Measurements from ENCODE around the gene FAM174B. TPM values are rescaled to one million over a fixed set of nuclear protein-coding genes. Genes with fewer than 3 reads are reported as not detected.

Gene FAM174B
- total RNA-seq, 2 donors from 2014 or later = 5.7 to 7.0 TPM

GRCh38 chr15:92578096-92578835 is 77.3 kb downstream of the FAM174B start:
- no peak for ATAC-seq (replicated peaks)
- no peak overlapping the region for H3K4me3 Mint-ChIP-seq

GRCh38 chr15:92576597-92577200 is 78.9 kb downstream of the FAM174B start:
- Mint-ChIP-seq H3K4me3 (no peak overlapping the region), H3K27ac (no peak overlapping the region), H3K9me3 (no peaks in the 10 kb centered on the region), H3K4me1 (no peaks in the 10 kb centered on the region), H3K36me3 (ENCODE audit: low read depth) (no peaks in the 10 kb centered on the region), H3K27me3 (peaks cover 23% of the 10 kb centered on the region)
- no peak for ATAC-seq (replicated peaks)

More at GRCh38 chr15:92578096-92578835, 77.3 kb downstream of the FAM174B start:
- Mint-ChIP-seq H3K9me3 (no peaks in the 10 kb centered on the region), H3K27ac (no peak overlapping the region), H3K27me3 (peaks cover 24% of the 10 kb centered on the region), H3K4me1 (no peaks in the 10 kb centered on the region), H3K36me3 (ENCODE audit: low read depth) (no peaks in the 10 kb centered on the region)

GRCh38 chr15:92574566-92574965 is 81.0 kb downstream of the FAM174B start:
- Mint-ChIP-seq H3K27ac (no peak overlapping the region), H3K4me1 (no peaks in the 10 kb centered on the region), H3K36me3 (ENCODE audit: low read depth) (no peaks in the 10 kb centered on the region), H3K9me3 (no peaks in the 10 kb centered on the region), H3K4me3 (no peak overlapping the region), H3K27me3 (peaks cover 32% of the 10 kb centered on the region)
- ATAC-seq (replicated peaks) = no peak

- ATAC-seq (replicated peaks) = no peak
- no peaks in the 10 kb centered on the region for H3K36me3 Mint-ChIP-seq (ENCODE audit: low read depth)
- no peak overlapping the region for H3K27ac Mint-ChIP-seq
- H3K27me3 Mint-ChIP-seq = peaks cover 30% of the 10 kb centered on the region
- H3K4me3 Mint-ChIP-seq = no peak overlapping the region
- H3K9me3 Mint-ChIP-seq = no peaks in the 10 kb centered on the region
- no peaks in the 10 kb centered on the region for H3K4me1 Mint-ChIP-seq
Measured at GRCh38 chr15:92574161-92574560, 81.4 kb downstream of the FAM174B start.

- Mint-ChIP-seq H3K4me3 (no peak overlapping the region), H3K27ac (no peak overlapping the region)
Measured at GRCh38 chr15:92571824-92572223, 83.8 kb downstream of the FAM174B start.

GRCh38 chr15:92570391-92570790 is 85.2 kb downstream of the FAM174B start:
- H3K27ac Mint-ChIP-seq = no peak overlapping the region
- H3K27me3 Mint-ChIP-seq = peaks cover 29% of the 10 kb centered on the region
- peaks cover 3% of the 10 kb centered on the region for H3K9me3 Mint-ChIP-seq
- H3K4me1 Mint-ChIP-seq = no peaks in the 10 kb centered on the region
- no peak overlapping the region for H3K4me3 Mint-ChIP-seq
- ATAC-seq (replicated peaks) = no peak
- no peaks in the 10 kb centered on the region for H3K36me3 Mint-ChIP-seq (ENCODE audit: low read depth)

More at GRCh38 chr15:92571824-92572223, 83.8 kb downstream of the FAM174B start:
- peaks cover 25% of the 10 kb centered on the region for H3K27me3 Mint-ChIP-seq
- H3K4me1 Mint-ChIP-seq = no peaks in the 10 kb centered on the region
- no peaks in the 10 kb centered on the region for H3K36me3 Mint-ChIP-seq (ENCODE audit: low read depth)
- no peak for ATAC-seq (replicated peaks)
- peaks cover 3% of the 10 kb centered on the region for H3K9me3 Mint-ChIP-seq

GRCh38 chr15:92569778-92570177 is 85.8 kb downstream of the FAM174B start:
- no peak overlapping the region for H3K4me3 Mint-ChIP-seq

More at GRCh38 chr15:92569778-92570177, 85.8 kb downstream of the FAM174B start:
- Mint-ChIP-seq H3K4me1 (no peaks in the 10 kb centered on the region), H3K9me3 (peaks cover 3% of the 10 kb centered on the region), H3K27ac (no peak overlapping the region), H3K27me3 (peaks cover 30% of the 10 kb centered on the region), H3K36me3 (ENCODE audit: low read depth) (no peaks in the 10 kb centered on the region)
- no peak for ATAC-seq (replicated peaks)

Other genes starting within 250 kb of the FAM174B start
- 100 to 1,000 TPM; 159 to 357 TPM for gene CHD2, start 244.5 kb upstream of the FAM174B start, total RNA-seq